ENCODE measurements around the gene FAM20C. TPM values are rescaled to one million over a fixed set of nuclear protein-coding genes. Genes with fewer than 3 reads are reported as not detected.

Gene FAM20C
- total RNA-seq, 4 donors from 2014 or later, result 17.3 to 20.7 (median 19.8) TPM

- H3K4me3 ChIP-seq (ENCODE audit: low read depth, poor library complexity, severe bottlenecking), result no peak overlapping the region
- intact Hi-C loops (cut with DNase I; ENCODE audit: low total_unique reads), result no loop called here
- TF ChIP-seq POLR2A (IDR thresholded peaks at IDR 0.05) (no peak), CTCF (IDR thresholded peaks at IDR 0.05) (no peak)
- no peak for DNase-seq (ENCODE audit: low spot score in 2 of 2)
- 69 to 80% methylated on average over 3 of the region's 3 CpGs for WGBS, 2 donors
These were observed 115.6 kb downstream of the FAM20C start for GRCh38 chr7:307970-308369.

GRCh38 chr7:309586-310228, 117.3 kb downstream of the FAM20C start:
- TF ChIP-seq CTCF (IDR thresholded peaks at IDR 0.05) (no peak), POLR2A (IDR thresholded peaks at IDR 0.05) (no peak)
- intact Hi-C loops (cut with DNase I; ENCODE audit: low total_unique reads), result no loop called here
- no peak for DNase-seq (ENCODE audit: low spot score in 2 of 2)
- H3K4me3 ChIP-seq (ENCODE audit: low read depth, poor library complexity, severe bottlenecking), result no peak overlapping the region
- 87 to 90% methylated on average over 19 of the region's 19 CpGs for WGBS, 2 donors

Other genes starting within 250 kb of the FAM20C start
- gene FOXL3, start 97.6 kb downstream of the FAM20C start, total RNA-seq, result not detected